IMR-90 (cell line): Measurements from ENCODE around the gene MC5R. TPM values are rescaled to one million over a fixed set of nuclear protein-coding genes. Genes with fewer than 3 reads are reported as not detected.

ENCODE experiments used
- ATAC-seq: fragments of 200-7000 bp; cut with Tn5 transposase; 2 replicates; pipeline ENCODE4 v1.9.1; 2020; ENCODE audit warnings: low read depth, mild to moderate bottlenecking, moderate library complexity
- BruUV-seq: library from RNA; stranded (reverse); fragments of 400-500 nt; replicated peaks from 2 replicates; lab custom pipeline; 2021; lab: Mats Ljungman, UMichigan
- CTCF ChIA-PET: fragments of 300-600 bp; formaldehyde crosslinking; extraction: SDS; loops from one replicate; lab custom pipeline; 2021; ENCODE audit warnings: antibody characterized with exemption; lab: Yijun Ruan, JAX
- POLR2A ChIA-PET: fragments of 300-600 bp; sonication (Branson Sonifier 250); formaldehyde crosslinking; loops from one replicate; lab custom pipeline; 2022; ENCODE audit warnings: antibody characterized with exemption; ENCODE audit not compliant: unreplicated experiment; lab: Charles Lee
- DNase-seq: peaks from one replicate; pipeline ENCODE4 v3.0.0; 2013
- H2AFZ ChIP-seq: replicated peaks from 2 replicates; pipeline ENCODE3; 2013; ENCODE audit warnings: low read length, mild to moderate bottlenecking; ENCODE audit not compliant: poor library complexity
- H2AK5ac ChIP-seq: 2 replicates; pipeline ENCODE4 v1.6.1; 2013; ENCODE audit warnings: low read depth, low read length, inconsistent platforms
- H2AK9ac ChIP-seq: replicated peaks from 2 replicates; pipeline ENCODE3; 2013; ENCODE audit warnings: mild to moderate bottlenecking, low read depth, low read length, moderate library complexity; ENCODE audit not compliant: poor library complexity
- H2BK120ac ChIP-seq: 2 replicates; pipeline ENCODE4 v1.6.1; 2013; ENCODE audit warnings: low read depth, low read length, inconsistent platforms
- H2BK15ac ChIP-seq: 3 replicates; pipeline ENCODE4 v1.6.1; 2013; ENCODE audit warnings: low read depth, low read length, inconsistent platforms
- H2BK20ac ChIP-seq: 2 replicates; pipeline ENCODE4 v1.6.1; 2013; ENCODE audit warnings: low read depth, mild to moderate bottlenecking, inconsistent platforms, low read length, moderate library complexity
- H2BK5ac ChIP-seq: 2 replicates; pipeline ENCODE4 v1.6.1; 2013; ENCODE audit warnings: mild to moderate bottlenecking, low read depth, low read length, inconsistent platforms; ENCODE audit not compliant: poor library complexity, severe bottlenecking
- H3K14ac ChIP-seq: replicated peaks from 2 replicates; pipeline ENCODE4 v1.6.1; 2013; ENCODE audit warnings: low read depth, low read length, inconsistent platforms
- H3K18ac ChIP-seq: 2 replicates; pipeline ENCODE4 v1.6.1; 2013; ENCODE audit warnings: low read depth, low read length, control low read depth
- H3K23ac ChIP-seq: 2 replicates; pipeline ENCODE4 v1.6.1; 2013; ENCODE audit warnings: low read depth, low read length, inconsistent platforms
- H3K27ac ChIP-seq: 2 replicates; pipeline ENCODE4 v1.5.1; 2013; ENCODE audit warnings: mild to moderate bottlenecking, control low read depth, low read length; ENCODE audit not compliant: insufficient read depth
- H3K27me3 ChIP-seq: 2 replicates; pipeline ENCODE4 v1.6.1; 2013; ENCODE audit warnings: low read length; ENCODE audit not compliant: control insufficient read depth, insufficient read depth
- H3K36me3 ChIP-seq: 2 replicates; pipeline ENCODE4 v1.6.1; 2013; ENCODE audit warnings: low read length, mixed read lengths; ENCODE audit not compliant: control insufficient read depth, insufficient read depth
- H3K4ac ChIP-seq: 2 replicates; pipeline ENCODE4 v1.6.1; 2013; ENCODE audit warnings: low read depth, low read length, inconsistent platforms
- H3K4me1 ChIP-seq: 2 replicates; pipeline ENCODE4 v1.6.1; 2013; ENCODE audit warnings: low read length, mixed read lengths; ENCODE audit not compliant: control insufficient read depth, insufficient read depth
- H3K4me2 ChIP-seq: 2 replicates; pipeline ENCODE4 v1.6.1; 2013; ENCODE audit warnings: low read depth, mild to moderate bottlenecking, control low read depth, low read length, moderate library complexity
- H3K4me3 ChIP-seq: 2 replicates; pipeline ENCODE4 v1.5.1; 2013; ENCODE audit warnings: low read depth, mild to moderate bottlenecking, control low read depth, low read length, moderate library complexity; ENCODE audit not compliant: insufficient read depth
- H3K56ac ChIP-seq: 2 replicates; pipeline ENCODE4 v1.6.1; 2013; ENCODE audit warnings: low read length, inconsistent platforms; ENCODE audit not compliant: insufficient read depth; ENCODE audit errors: extremely low read depth
- H3K79me1 ChIP-seq, 2 experiments: 2 replicates each; pipeline ENCODE4 v1.6.1; 2013; ENCODE audit warnings: low read length in 2 of 2, inconsistent platforms in 1 of 2, low read depth in 1 of 2
- H3K9ac ChIP-seq: 2 replicates; pipeline ENCODE4 v1.6.1; 2013; ENCODE audit warnings: low read depth, low read length, control low read depth
- H3K9me1 ChIP-seq: 2 replicates; pipeline ENCODE4 v1.6.1; 2013; ENCODE audit warnings: low read length, inconsistent platforms; ENCODE audit not compliant: insufficient read depth
- H3K9me3 ChIP-seq: 2 replicates; pipeline ENCODE4 v1.6.1; 2013; ENCODE audit warnings: low read length; ENCODE audit not compliant: control insufficient read depth, insufficient read depth
- H4K20me1 ChIP-seq: 2 replicates; pipeline ENCODE4 v1.6.1; 2013; ENCODE audit warnings: low read length, inconsistent platforms; ENCODE audit not compliant: insufficient read depth
- H4K5ac ChIP-seq: 2 replicates; pipeline ENCODE4 v1.6.1; 2013; ENCODE audit warnings: mild to moderate bottlenecking, low read depth, low read length, control low read depth
- H4K8ac ChIP-seq, 2 experiments: 2 replicates each; pipeline ENCODE4 v1.6.1; 2013; ENCODE audit warnings: low read depth in 2 of 2, low read length in 2 of 2, control low read depth in 1 of 2, inconsistent platforms in 1 of 2
- H4K91ac ChIP-seq: 2 replicates; pipeline ENCODE4 v1.6.1; 2013; ENCODE audit warnings: low read depth, low read length, inconsistent platforms; ENCODE audit not compliant: insufficient read depth
- FOS ChIP-seq: fragments of 150-350 bp; IDR thresholded peaks from 2 replicates; pipeline ENCODE4 v1.6.1; 2016; ENCODE audit warnings: low read depth, low read length
- RAD21 ChIP-seq: IDR thresholded peaks from 2 replicates; pipeline ENCODE4 v1.6.1; 2012; ENCODE audit warnings: low read length, improper control_type of control experiment
- RCOR1 ChIP-seq: IDR thresholded peaks from 2 replicates; pipeline ENCODE4 v1.6.1; 2012; ENCODE audit warnings: mild to moderate bottlenecking, low read length, improper control_type of control experiment; ENCODE audit not compliant: insufficient replicate concordance
- SMC3 ChIP-seq: fragments of 150-350 bp; IDR thresholded peaks from 2 replicates; pipeline ENCODE4 v1.6.1; 2016; ENCODE audit warnings: low read depth, mild to moderate bottlenecking, antibody characterized with exemption, low read length, moderate library complexity
- WGBS, 2 experiments: methylation state at CpG; one replicate each; pipeline versions ENCODE4 v1.1.5 to v1.1.7; 2013; ENCODE audit warnings: missing lambda C conversion rate in 2 of 2; ENCODE audit not compliant: insufficient read length in 1 of 2; ENCODE audit errors: extremely low coverage in 2 of 2; 5-methylcytosine and 5-hydroxymethylcytosine counted together
- dilution Hi-C: fragments of 300-500 bp; cut with HindIII; formaldehyde crosslinking; loops from one replicate; pipeline ENCODE4 v1.14.3; 2018; ENCODE audit warnings: low sequenced_read_pairs; ENCODE audit not compliant: unreplicated experiment
- in situ Hi-C: fragments of 300-500 bp; cut with MboI; formaldehyde crosslinking; loops from 3 replicates; pipeline ENCODE4 v1.14.3; 2019; ENCODE audit warnings: low sequenced_read_pairs, inconsistent platforms, mixed read lengths
- intact Hi-C: fragments of 100-400 bp; cut with micrococcal nuclease; formaldehyde crosslinking; loops from 2 replicates; pipeline ENCODE4 v1.10.0; 2022
- polyA plus RNA-seq, 3 experiments: library from polyadenylated mRNA; depleted of rRNA; stranded (reverse); fragments of >200 nt; gene quantifications; 2 replicates each; pipeline ENCODE4 v1.2.3, GENCODE V29; 2012; ENCODE audit warnings: low replicate concordance in 1 of 3
- total RNA-seq: library from RNA; depleted of rRNA; stranded (reverse); fragments of >200 nt; gene quantifications from 2 replicates; pipeline ENCODE4 v1.2.3, GENCODE V29; 2012
- TF ChIP-seq, protein P1 (sequence below): conservative IDR thresholded peaks from 2 replicates; pipeline ENCODE4 v1.5.1; 2012; ENCODE audit warnings: mild to moderate bottlenecking, low read depth, low read length, improper control_type of control experiment

Gene MC5R
- total and polyA plus RNA-seq, 2 of the 4 experiments (the other 2 are of a cell fraction) = not detected

DNA sequence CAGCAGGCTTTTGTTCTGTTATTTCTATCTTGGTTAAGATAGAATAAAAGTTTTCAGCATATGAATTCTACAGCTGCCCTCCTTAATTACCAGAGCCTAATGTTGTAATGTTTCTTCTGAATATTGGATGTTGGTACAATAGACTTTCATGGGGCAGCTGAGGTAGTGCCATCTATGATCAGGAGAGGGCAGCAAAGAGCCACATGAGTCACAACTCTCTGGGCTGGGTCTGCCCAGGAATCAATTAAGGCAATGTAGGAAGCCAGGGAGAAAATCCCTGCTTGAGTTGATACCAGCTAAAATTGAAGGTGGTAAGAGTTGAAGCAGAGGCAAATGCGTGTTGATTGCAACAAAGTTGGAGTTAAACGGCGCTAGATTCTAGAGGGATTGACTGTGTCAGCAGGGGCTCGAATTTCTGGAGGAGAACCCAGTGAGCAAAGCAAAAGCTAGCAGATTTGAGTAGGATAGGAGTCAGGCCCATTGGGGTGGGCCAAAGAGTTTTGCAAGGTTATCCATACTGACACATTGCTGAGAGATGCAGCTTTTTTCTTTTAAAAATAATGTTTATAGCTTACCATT lies 10.6 kb upstream of the MC5R start:
- Histone ChIP-seq H3K4me2 (no peak overlapping the region), H3K14ac (no peak overlapping the region), H4K91ac (no peak overlapping the region), H3K9me3 (no peaks in the 10 kb centered on the region), H3K36me3 (no peaks in the 10 kb centered on the region), H3K27me3 (no peaks in the 10 kb centered on the region), H4K20me1 (no peaks in the 10 kb centered on the region), H2AK5ac (no peak overlapping the region), H3K9ac (no peak overlapping the region), H3K4ac (no peak overlapping the region), H2AFZ (no peak overlapping the region), H4K8ac (no peak overlapping the region), H2AK9ac (no peak overlapping the region), H3K56ac (no peak overlapping the region), H2BK20ac (no peak overlapping the region), H3K79me1 (no peaks in the 10 kb centered on the region), H3K18ac (no peak overlapping the region), H3K4me3 (no peak overlapping the region), H4K5ac (no peak overlapping the region), H3K4me1 (no peaks in the 10 kb centered on the region), H2BK15ac (no peak overlapping the region), H2BK5ac (no peak overlapping the region), H3K9me1 (no peaks in the 10 kb centered on the region), H2BK120ac (no peak overlapping the region), H3K27ac (no peak overlapping the region), H3K23ac (no peak overlapping the region)
- ATAC-seq = peak; percentile 99
- BruUV-seq = no TSS peak
- CTCF ChIA-PET = interaction anchor here (0.6 to 2.8 kb wide), 6 partner anchors 10 to 340 kb away, joined by 3 to 14 read pairs (median 5); partner anchors contain the start of gene MC5R
- peak; percentile 51 for DNase-seq
- TF ChIP-seq RCOR1 = no peak
- peak; percentile 52; the same call in 1 of the 2 replicates for TF ChIP-seq FOS
- TF ChIP-seq, protein P1, sequence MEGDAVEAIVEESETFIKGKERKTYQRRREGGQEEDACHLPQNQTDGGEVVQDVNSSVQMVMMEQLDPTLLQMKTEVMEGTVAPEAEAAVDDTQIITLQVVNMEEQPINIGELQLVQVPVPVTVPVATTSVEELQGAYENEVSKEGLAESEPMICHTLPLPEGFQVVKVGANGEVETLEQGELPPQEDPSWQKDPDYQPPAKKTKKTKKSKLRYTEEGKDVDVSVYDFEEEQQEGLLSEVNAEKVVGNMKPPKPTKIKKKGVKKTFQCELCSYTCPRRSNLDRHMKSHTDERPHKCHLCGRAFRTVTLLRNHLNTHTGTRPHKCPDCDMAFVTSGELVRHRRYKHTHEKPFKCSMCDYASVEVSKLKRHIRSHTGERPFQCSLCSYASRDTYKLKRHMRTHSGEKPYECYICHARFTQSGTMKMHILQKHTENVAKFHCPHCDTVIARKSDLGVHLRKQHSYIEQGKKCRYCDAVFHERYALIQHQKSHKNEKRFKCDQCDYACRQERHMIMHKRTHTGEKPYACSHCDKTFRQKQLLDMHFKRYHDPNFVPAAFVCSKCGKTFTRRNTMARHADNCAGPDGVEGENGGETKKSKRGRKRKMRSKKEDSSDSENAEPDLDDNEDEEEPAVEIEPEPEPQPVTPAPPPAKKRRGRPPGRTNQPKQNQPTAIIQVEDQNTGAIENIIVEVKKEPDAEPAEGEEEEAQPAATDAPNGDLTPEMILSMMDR = peak; percentile 81
- peak; percentile 62 for TF ChIP-seq RAD21
- TF ChIP-seq SMC3 = peak; percentile 62
- in situ Hi-C loops (no loop called here), dilution Hi-C loops (no loop called here), intact Hi-C loops (loop anchor here (1.0 kb wide), 1 partner anchor 273 kb away; no protein-coding TSS in a partner anchor)
- POLR2A ChIA-PET = no interaction called here
- WGBS, 2 experiments = 5% methylated on average over 4 of the region's 4 CpGs; no CpG with 5 or more reads in 1 of the 2 experiments
